NB4 (cell line): Measurements from ENCODE around the gene RASSF4.

ENCODE experiments used
- POLR2A ChIP-seq: IDR thresholded peaks from 2 replicates; pipeline ENCODE4 v1.6.1; 2011; ENCODE audit warnings: mild to moderate bottlenecking; ENCODE audit not compliant: insufficient read length; ENCODE audit errors: extremely low read depth
- TF ChIP-seq, protein P1 (sequence below): IDR thresholded peaks from one replicate; pipeline ENCODE4 v1.5.1; 2012; ENCODE audit warnings: low read depth, low read length

DNA sequence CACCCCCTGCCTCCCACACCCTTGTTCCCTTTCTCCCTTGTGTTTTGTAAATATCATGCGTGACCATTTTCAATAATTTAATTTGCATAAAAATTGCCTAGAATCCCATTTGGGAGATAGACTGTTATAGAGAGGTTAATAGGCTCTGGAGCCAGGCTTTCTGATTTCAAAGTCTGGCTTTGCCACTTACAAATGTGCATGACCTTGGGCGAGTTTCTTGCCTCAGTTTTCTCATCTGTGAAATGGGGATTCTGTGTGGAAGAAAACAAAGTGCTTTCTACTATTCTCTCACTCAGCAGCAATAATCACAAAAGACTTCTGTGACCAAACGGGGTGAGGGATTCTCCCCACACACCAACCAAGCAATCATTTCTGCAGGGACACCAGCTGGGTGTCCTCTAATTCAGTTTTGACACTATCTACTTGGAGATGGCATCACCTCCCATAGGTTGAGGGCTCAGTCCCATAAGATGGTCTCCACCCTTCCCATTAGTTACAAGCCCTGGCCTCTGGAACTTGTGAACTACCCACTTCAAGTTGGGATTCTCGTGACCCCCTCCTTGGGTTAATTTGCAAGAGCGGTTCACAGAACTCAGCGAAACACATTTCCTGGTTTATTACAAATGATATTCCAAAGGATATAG, 37.6 kb downstream of the RASSF4 start:
- TF ChIP-seq, protein P1, sequence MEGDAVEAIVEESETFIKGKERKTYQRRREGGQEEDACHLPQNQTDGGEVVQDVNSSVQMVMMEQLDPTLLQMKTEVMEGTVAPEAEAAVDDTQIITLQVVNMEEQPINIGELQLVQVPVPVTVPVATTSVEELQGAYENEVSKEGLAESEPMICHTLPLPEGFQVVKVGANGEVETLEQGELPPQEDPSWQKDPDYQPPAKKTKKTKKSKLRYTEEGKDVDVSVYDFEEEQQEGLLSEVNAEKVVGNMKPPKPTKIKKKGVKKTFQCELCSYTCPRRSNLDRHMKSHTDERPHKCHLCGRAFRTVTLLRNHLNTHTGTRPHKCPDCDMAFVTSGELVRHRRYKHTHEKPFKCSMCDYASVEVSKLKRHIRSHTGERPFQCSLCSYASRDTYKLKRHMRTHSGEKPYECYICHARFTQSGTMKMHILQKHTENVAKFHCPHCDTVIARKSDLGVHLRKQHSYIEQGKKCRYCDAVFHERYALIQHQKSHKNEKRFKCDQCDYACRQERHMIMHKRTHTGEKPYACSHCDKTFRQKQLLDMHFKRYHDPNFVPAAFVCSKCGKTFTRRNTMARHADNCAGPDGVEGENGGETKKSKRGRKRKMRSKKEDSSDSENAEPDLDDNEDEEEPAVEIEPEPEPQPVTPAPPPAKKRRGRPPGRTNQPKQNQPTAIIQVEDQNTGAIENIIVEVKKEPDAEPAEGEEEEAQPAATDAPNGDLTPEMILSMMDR: no peak
- no peak for TF ChIP-seq POLR2A
